ENCODE data around the gene COX8A.

COX8A gene

DNA sequence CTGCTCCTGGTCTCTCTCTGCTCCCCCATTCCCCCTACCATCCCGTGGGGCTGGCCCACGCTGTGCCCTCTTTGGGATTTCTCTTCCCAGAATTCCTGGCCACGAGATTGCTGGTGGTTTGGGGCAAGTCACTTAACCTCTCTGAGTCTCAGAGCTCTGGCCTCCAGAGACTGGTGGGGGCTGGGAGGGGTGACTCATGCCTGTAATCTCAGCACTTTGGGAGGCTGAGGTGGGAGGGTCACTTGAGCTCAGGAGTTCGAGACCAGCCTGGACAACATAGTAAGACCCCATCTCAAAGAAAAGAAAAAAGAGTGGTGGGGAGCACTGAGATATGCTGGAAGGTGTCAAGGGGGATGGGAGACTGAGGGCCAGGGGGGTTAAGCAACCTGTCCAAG is 30.2 kb downstream of the COX8A start:
- no peak for DNase-seq

DNA sequence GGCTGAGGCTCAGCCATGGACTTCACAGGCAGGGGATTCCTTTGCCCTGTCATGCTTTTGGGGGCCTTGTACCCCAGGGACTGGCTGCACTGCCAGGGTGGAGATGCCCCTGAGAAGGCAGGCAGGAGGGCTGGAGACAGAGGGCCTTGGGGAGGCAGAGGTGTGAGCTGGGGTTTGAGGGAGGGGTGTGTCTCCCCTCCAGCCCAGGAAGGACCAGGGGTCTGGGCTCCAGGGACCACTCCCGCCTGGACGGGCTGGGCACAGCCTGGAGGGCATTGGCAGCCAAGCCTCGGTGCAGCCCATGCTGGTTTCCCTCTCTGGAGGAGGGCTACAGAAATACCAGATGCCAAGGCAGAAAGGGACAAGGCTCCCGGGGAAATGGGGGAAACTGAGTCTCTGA is 31.3 kb downstream of the COX8A start:
- DNase-seq = no peak

DNA sequence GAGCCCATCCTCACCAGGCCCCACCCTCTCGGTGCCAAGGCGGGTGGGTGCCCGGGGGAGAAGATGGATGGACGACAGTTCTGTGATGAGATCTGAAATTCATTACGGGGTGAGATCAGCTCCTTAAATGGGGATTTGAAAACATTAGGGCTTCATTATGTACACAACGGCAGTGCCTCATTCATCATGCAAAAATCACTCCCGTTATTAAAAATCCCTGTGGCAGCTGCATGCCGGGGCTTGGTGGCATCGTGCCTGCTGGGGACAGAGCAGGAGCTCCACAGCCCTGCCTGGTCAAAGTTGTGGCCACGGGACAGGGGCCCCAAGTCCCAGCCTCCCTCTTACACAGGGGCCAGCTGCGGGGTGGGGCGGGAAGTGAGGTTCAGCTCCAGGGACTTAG is 32.0 kb downstream of the COX8A start:
- no peak for DNase-seq

DNA sequence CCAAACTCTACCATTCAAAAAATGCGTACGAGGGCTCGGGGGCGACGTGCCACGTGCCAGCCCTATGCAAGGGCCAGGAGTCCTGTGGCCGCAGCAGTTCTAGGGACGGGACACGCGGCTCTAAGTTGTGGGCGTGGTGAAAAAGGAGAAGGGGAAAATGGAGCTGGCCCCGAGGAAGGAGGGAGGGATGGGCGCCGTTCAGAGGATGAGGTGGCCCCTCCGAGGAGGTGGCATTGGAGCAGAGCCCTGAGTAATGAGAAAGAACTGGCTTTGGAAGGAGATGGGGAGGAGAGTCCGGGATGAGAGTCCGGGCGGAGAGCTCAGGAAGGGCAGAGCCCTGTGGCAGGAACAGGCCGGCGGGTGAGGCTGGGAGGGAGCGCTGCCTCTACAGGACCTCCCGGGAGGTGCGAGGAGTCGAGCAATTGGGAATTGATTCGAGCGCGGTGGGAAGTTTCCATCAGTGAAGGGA is 32.8 kb downstream of the COX8A start:
- DNase-seq = no peak

DNA sequence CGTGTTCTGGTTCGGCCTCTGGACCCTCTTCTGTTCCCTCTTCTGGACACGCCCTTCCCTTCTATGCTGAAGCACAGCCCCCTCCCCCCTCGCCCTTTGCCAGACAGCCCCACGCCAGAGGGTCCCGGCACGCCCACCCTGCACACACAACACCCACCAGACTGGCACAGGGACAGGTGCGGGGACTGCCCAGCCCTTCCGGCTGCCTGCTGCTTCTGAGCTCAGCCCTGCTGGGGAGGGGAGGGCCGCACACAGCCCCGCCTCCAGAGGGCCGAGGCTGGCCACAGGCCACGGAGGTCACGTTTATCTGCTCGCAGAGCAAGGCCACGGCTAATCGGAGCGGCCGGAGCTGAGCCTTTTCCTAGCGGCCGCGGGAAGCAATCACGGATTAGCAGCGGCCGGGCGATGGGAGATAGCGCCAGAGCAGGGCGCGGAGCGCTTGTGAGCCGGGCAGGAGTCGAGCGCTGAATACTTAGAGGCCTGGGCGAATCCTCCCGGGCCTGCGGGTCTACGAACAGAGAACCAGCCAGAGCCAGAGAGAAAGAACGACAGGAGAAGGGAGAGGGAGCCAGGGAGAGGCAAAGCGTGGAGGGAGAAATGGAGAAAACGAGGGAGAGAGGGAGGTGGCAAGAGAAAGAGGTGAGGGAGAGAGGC is 33.3 kb downstream of the COX8A start:
- DNase-seq = no peak

DNA sequence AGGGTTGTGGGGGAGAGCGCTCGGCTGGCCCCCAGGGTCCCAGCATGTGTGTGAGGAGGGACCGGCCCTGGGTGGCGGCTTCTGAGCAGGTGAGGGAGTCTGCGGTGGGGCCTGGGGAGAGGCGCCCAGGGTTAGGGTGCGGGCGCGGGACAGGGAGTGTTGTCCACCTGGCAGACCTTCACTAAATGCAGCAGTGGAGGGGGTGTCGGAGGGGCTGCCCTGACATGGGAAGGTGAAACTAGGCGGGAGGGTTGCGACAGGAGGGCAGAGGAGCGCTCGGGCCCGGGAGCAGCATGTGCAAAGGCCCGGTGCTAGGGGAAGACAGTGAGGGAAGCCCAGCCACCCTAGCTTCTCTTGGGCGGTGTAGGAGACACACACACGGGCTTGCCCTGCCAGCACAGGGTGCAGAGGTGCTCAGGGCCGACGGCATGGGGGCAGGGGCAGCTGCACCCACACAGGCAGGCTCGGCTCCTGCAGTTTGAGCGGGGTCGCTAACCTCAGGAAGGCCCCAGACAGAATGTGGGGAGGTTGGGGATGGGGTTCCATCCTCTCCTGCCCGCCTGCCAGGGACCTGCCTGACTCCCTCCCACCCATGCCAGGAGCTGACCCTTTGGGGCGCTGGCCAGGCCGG is 34.0 kb downstream of the COX8A start:
- no peak for DNase-seq

DNA sequence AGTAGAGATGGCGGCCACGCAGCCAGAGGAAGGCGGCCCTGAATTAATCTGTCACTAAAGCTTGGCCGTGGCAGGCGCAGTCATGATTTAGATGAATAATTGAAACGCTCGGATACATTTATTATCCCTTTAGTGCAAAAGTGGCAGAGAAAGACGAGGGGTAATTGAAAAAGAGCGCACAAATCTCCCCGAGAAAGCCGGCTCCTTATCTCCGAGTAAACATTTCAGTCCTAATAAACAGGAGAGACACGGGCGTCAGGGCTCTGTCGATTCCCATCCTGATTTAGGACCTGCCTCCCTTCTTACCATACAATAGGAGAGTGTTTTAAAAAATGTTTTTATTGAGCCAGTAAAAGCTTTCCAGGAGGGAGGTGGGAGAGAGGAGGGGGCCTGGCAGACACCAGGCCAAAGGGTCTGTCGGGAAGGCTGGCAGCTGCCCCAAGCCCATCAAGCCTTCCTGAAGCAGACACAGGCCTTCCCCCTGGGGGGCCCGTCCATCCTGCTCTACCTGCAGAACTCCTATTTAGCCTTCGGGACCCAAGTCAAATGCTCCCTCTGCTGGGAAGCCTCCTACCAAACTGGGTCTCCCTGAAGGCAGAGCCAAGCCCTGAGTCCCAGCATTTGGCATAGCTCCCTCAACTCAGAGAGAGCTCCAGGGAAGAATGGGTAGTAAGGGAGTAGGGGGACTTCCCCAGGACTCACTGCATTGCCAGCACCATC is 34.7 kb downstream of the COX8A start:
- no peak for DNase-seq

DNA sequence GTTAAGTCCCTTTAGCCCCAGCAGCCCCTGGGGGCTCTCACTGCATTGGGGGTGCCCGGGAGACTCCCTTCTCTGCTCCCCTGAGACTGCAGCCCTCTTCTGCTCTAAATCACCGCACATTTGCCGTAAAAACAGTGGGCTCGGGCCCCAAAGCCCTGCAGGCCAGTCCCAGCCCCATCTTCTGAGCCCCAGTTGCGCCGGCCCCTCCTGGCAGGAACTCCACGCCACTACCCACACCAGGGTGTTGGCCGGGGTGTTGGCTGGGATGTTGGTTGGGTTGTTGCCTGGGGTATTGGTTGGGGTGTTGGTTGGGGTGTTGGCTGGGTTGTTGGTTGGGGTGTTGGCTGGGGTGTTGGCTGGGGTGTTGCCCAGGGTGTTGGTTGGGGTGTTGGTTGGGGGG is 35.3 kb downstream of the COX8A start:
- DNase-seq = no peak

DNA sequence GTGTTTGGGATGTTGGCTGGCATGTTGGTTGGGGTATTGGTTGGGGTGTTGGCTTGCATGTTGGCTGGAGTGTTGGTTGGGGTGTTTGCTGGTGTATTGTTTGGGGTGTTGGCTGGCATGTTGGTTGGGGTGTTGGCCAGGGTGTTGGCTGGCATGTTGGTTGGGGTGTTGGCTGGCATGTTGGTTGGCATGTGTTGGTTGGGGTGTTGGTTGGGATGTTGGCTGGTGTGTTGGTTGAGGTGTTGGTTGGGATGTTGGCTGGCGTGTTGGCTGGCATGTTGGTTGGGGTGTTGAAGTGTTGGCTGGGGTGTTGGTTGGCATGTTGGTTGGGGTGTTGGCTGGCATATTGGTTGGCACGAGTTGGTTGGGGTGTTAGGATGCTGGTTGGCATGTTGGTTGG is 36.4 kb downstream of the COX8A start:
- no peak for DNase-seq

DNA sequence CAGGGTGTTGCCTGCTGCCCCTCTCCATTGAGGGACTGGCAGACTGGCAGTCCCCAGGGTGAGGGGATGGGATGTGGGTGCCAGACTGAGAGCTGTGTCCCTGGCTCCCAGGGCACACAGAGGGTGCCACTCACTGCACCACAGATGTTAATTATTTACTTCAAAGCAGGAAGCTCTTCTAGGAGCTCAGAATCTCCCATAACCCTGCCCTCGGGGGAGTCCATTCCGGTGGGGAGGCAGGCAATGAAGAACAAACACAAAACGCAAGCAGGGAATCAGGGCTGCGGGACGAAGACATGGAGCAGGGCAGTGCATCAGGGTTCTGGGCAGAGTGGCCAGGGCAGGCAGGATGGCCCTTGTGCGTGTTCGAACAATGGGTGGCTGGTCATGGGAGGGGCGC is 37.0 kb downstream of the COX8A start:
- DNase-seq = no peak

DNA sequence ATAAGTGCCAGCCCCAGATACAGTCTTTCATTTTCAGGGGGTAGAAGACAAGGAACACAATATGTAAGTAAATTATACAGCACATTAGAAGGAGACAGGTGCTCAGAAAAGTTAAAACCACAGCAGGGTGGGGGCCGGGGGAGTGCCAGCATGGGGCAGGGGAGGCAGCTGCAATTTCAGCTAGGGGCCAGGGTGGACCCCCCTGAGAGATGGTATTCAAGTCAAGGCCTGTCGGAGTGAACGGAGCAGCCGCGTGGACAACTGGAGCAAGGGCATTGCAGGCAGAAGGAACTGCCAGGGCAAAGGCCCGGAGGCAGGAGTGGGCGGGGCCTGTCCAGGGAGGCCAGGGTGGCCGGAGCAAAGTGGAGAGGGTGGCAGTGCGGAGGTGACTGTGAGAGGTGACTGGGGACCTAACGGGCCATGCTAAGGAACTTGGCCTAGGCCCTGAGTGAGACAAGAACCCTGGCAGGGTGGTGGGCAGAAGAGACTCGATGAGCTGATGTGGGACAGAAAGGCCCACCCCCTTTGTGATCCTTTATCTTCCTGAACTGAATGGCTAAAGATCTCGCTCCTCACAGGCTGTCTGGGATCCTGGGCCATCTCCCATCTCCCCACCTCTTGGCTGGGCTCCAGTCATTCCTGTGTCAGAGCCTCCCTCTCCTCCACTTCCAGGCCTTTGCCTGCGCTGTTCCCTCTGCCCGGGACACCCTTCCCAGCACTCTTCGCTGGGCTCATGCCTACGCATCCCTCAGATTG is 38.9 kb downstream of the COX8A start:
- no peak for DNase-seq

DNA sequence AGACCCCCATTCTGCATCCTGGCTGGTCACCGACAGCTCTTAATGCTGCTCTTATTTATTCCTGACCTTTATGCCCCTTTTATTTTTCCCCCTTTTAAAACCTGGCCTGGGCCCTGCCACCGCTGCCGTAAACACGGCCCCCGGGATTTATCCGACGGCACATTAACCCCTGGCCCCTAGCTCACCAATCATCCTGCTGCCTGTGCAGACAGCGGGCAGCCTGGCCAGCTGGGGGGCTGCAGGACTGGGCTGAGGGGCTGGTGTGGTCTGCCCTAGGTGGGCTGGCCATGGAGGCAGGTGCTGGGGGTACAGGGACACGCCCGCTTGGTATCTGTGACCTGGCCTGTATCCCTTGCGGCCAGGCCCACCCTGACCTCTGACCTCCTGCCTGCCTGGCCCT is 39.9 kb downstream of the COX8A start:
- DNase-seq = no peak

DNA sequence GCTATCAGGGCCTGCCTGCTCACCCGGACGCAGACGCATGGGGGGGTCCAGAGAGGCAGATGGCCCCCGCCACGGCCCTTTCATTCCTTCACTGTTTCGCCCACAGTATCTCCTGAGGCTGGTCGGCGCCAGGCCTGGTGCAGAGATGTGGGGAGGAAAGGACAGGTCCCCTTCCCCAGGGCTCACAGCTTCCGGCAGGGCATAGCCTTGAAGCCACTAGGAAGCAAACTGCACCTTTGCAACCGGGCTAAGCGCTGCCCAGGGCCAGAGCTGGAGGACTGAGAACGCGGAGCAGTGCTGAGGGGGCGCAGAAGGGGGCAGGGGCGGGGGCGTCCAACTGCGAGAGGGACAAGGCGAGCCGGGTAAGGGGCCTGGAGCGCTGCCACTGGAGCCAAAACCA is 41.1 kb downstream of the COX8A start:
- DNase-seq = no peak

DNA sequence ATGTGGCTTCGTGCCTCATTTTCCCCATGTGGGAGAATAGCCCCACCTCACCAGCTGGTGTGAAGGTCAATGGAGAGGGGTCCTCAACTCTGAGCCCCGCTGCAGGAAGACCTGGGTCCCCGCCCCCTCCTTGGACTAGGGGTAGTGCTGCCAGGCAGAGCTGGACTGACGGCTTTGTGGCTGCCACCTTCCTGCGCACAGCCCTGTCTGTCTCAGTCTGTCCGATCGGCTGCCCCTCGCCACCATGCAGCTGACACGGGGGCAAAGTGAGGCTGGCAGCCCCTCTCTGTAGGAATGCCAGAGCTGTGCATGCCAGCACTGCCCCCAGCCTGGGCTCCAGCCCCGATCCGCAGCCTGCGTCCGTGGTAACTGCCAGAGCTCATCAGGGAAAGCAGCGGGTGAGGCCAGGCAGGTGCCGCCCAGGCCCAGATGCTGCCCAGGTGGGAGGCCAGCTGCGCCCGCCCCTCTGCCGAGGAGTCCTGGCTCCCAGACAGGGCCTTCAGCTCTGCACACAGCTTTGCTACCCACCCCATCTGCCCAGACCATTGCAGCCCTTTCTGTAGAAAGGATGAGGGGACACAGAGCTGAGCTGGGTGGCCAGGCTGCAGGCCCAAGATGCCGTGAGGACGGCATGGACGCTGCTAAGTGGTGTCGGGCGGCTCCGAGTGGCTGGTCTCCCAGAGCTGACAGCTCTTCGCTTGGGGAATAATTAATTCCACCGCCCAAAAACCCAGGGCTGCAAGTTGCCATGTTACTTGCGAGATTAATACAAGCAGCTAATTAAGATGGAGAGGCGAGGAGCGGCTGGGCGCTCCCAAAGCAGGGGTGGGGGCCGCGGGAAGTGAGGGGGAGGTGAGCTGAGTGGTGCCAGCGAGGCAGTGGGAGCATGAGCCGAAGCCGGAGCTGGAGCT is 41.8 kb downstream of the COX8A start:
- no peak for DNase-seq

DNA sequence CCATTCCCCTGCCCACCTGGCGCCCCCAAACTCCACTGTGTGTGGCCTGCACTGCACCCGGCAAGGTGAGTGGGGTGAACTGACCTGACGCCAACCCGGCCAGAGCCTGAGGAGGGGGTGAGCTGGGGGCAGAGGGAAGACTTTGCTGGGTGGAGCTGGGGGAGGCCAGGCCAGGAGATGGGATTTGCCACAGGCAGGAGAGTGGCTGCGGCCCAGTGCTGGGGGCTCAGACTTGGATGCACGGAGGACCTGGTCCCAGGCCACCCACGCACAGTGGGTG is 43.5 kb downstream of the COX8A start:
- DNase-seq = no peak

DNA sequence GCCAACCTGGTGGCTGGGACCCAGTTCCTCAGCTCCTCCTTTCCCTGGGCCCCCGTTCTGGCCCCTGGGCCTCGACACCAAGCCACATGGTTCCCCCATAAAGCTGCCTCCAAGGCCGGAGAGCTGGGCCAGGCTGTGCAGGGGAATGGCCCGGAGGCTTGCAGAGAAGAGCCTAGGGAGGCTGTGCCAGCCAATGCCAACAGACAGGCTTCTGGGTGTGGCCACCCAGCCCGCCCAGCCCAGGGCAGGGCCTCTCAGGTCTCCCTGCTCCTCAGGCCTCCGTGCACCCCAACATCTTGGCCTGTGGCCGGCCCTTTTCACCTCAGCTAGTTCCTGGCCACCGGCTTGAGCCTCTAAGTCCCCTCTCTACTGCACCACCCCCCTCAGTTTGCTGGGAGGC is 43.9 kb downstream of the COX8A start:
- DNase-seq = no peak

DNA sequence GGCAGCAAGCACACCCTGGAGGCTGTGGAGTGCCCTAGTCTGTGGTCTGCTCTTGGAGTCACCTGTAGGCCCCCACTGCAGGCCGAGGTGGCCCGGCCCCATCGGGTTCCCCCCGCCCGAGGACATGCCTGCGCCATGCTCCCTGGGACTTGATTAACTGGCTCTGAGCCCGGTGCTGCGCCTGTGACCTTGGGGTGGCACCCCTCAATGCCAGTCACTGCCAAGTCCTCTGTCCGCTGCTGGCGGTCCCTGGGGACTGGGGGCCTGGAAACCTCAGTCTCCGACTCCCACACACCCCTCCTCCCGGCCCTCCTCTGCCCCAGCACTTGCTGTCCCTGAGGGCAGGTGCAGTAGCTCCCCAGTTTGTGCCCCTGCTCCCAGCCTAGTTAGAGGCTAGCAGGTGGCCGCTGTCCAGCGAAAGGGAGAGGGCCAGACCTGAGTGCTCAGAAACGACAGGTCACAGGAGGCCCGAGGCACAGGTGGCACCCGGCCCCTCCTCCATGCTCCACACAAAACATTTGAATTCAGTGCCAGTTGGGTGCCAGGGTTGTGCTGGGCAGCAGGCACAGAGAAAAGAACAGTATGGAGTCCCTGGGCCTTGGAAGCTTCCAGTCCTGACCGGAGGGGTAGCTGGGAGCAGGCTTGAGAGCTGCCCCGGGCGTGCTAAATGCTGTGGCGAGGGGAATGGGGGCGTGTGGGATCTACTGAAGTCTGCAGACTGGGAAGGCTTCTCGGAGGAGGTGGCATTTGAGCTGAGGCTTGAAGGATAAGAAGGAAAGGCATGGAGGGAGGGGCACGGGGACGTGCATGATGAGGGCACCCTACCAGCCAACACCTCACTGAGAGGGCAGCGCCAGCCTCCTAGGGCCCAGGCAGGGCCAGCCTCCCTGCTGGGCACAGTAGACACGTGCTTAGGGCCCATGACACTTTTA is 45.0 kb downstream of the COX8A start:
- DNase-seq = no peak

DNA sequence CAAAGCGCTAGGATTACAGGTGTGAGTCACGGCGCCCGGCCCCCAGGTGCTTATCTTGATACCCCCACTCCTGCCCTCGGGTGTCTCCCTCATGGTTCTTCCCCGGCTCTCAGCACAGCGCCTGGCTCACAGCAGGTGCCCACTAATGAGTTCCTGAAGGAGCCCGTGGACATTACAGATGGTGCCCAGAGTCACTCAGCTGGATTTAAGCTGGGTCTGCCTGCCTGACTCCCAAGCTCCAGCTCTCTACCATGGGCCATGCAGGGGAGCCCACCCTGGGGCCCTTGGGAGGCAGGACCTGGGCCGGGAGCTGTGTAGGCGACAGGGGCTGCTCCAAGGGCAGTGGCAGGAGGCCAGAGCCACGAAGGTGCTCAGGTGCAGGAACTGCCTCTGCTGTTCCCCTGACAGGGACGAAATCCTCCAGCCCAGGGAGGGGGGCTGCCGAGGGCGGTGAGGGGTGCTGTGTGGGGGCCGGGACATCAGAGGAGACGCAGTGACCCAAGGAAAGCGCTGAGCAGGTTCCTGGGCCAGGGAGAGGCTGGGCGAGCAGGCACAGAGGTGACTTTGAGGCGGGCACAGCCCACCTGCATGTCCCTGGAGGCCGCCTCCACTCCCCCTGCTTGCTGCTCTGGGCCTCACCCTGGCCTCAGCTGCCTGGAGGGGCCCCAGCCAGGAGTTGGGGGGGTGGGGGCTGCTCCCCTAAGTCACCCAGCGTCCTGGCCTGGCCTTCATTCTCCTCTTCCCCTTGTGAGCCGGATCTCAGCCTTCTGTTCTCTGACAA is 46.7 kb downstream of the COX8A start:
- DNase-seq = no peak

DNA sequence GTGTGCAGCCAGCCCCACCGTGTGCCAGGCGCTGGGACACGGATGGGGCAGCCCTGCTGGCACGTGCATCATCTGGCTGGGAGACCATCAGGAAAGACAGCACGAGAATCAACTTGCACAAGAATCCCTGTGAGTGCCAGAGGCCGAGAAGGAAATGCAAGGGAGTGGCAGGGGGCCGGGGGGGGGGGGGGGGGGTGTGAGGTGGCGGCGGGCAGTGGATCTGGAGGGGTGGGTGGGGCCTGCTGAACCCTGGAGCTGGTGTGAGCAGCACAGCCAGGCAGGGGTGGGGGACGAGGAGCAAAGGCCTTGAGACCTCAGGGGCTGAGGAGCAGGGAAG is 47.3 kb downstream of the COX8A start:
- no peak for DNase-seq

DNA sequence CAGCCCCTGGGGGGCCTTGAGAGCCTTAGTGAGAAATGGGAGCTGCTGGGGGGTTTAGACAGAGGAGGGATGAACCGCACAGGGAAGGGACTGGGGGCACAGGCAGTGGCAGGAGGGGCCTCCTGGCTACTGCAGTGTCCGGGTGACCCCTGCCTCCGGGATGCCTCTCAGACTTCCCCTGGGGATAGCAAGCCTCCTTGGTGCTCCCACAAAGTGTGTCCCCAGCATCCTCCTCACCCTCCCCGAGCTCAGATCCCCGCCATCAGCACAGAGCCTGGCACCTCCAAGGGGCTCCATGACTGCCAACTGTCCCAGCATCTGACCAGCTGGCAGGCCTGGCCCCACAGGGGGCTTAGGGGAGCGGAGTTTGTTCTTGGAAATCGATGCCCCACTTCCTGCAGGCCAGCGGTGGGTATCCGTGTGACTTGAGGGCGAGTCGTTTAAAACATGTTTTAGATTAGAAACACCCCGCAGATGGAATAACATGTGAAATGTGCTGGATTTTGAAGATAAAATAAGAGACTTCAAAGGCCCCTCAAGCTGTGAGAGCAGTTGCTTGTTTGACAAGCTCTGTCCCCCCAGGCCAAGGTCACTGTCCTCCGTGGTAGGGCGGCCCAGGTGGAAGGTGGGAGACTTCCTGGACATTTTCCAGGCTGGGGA is 47.8 kb downstream of the COX8A start:
- DNase-seq = no peak
